Sciatic nerve (tissue), 2 donors: Measurements from ENCODE around the gene PCDHB14. TPM values are rescaled to one million over a fixed set of nuclear protein-coding genes. Genes with fewer than 3 reads are reported as not detected.

Experiments used
- ATAC-seq: fragments of 200-7000 bp; cut with Tn5 transposase; one replicate; pipeline ENCODE4 v1.9.1; 2020; ENCODE audit warnings: mild to moderate bottlenecking, moderate library complexity
- DNase-seq: peaks from one replicate; pipeline ENCODE4 v3.0.0-alpha.2; 2020; ENCODE audit warnings: low spot score
- intact Hi-C: fragments of 100-400 bp; cut with DNase I; formaldehyde crosslinking; loops from one replicate; pipeline ENCODE4 v1.14.2; 2022
- total RNA-seq: library from RNA; stranded (reverse); fragmentation: NEBNext Ultra II Directional; extraction: Animal tissue kit (Norgen Biotek cat#: 25700); gene quantifications from one replicate; pipeline ENCODE4 v1.2.1, GENCODE V29; 2021
- donor health status: DM: no; HTN: no; CAD: no.
- donor health status: DM: no; HTN: no; CAD: no.

Gene PCDHB14
- total RNA-seq, 1 donor from 2014 or later = 5.3 TPM

GRCh38 chr5:141258464-141258863 lies 35.3 kb downstream of the PCDHB14 start:
- ATAC-seq (no peak), DNase-seq (no peak)
- intact Hi-C loops = no loop called here

GRCh38 chr5:141258948-141259347 lies 35.8 kb downstream of the PCDHB14 start:
- DNase-seq (no peak), ATAC-seq (no peak)
- intact Hi-C loops = no loop called here

GRCh38 chr5:141260458-141261237 lies 37.5 kb downstream of the PCDHB14 start:
- intact Hi-C loops = no loop called here
- no peak for DNase-seq
- no peak for ATAC-seq

- ATAC-seq (no peak), DNase-seq (no peak)
- intact Hi-C loops = no loop called here
These were observed 38.0 kb downstream of the PCDHB14 start for GRCh38 chr5:141261238-141261546.

- DNase-seq (no peak), ATAC-seq (no peak)
- intact Hi-C loops = no loop called here
These were observed 46.1 kb downstream of the PCDHB14 start for GRCh38 chr5:141269195-141269594.

- intact Hi-C loops = no loop called here
- no peak for DNase-seq
- ATAC-seq = no peak
These were observed 49.8 kb downstream of the PCDHB14 start for GRCh38 chr5:141272906-141273305.

Other genes with a start within 250 kb of the PCDHB14 start
- gene PCDHB1, start 172.0 kb upstream of the PCDHB14 start, total RNA-seq = 0.09 TPM
- 3.8 TPM for gene PCDHB2, start 128.7 kb upstream of the PCDHB14 start, total RNA-seq
- 4.5 TPM for gene PCDHB3, start 122.9 kb upstream of the PCDHB14 start, total RNA-seq
- 12.2 TPM for gene PCDHB4, start 101.5 kb upstream of the PCDHB14 start, total RNA-seq
- 4.4 TPM for gene PCDHB5, start 88.1 kb upstream of the PCDHB14 start, total RNA-seq
- 2.4 TPM for gene PCDHB6, start 73.3 kb upstream of the PCDHB14 start, total RNA-seq
- 5.0 TPM for gene PCDHB7, start 50.7 kb upstream of the PCDHB14 start, total RNA-seq
- gene PCDHB8, start 45.6 kb upstream of the PCDHB14 start, total RNA-seq = 4.5 TPM
- gene PCDHB16, start 41.0 kb upstream of the PCDHB14 start, total RNA-seq = 9.5 TPM
- 3.7 TPM for gene PCDHB9, start 36.2 kb upstream of the PCDHB14 start, total RNA-seq
- gene PCDHB10, start 31.0 kb upstream of the PCDHB14 start, total RNA-seq = 5.3 TPM
- 9.9 TPM for gene PCDHB11, start 23.7 kb upstream of the PCDHB14 start, total RNA-seq
- 6.6 TPM for gene PCDHB12, start 14.6 kb upstream of the PCDHB14 start, total RNA-seq
- gene PCDHB13, start 9.4 kb upstream of the PCDHB14 start, total RNA-seq = 4.9 TPM
- gene PCDHB15, start 22.1 kb downstream of the PCDHB14 start, total RNA-seq = 7.3 TPM
- gene SLC25A2, start 80.7 kb downstream of the PCDHB14 start, total RNA-seq = 1.4 TPM
- 84.3 TPM for gene TAF7, start 97.4 kb downstream of the PCDHB14 start, total RNA-seq
- gene PCDHGA1, start 107.2 kb downstream of the PCDHB14 start, total RNA-seq = 1.4 TPM
- 13.5 TPM for gene PCDHGA2, start 115.4 kb downstream of the PCDHB14 start, total RNA-seq
- gene PCDHGA3, start 120.5 kb downstream of the PCDHB14 start, total RNA-seq = 6.7 TPM
- 7.8 TPM for gene PCDHGB1, start 126.8 kb downstream of the PCDHB14 start, total RNA-seq
- gene PCDHGA4, start 131.7 kb downstream of the PCDHB14 start, total RNA-seq = 10.6 TPM
- gene PCDHGB2, start 136.7 kb downstream of the PCDHB14 start, total RNA-seq = 10.2 TPM
- gene PCDHGA5, start 140.8 kb downstream of the PCDHB14 start, total RNA-seq = 8.8 TPM
- 9.7 TPM for gene PCDHGB3, start 146.9 kb downstream of the PCDHB14 start, total RNA-seq
- gene PCDHGA6, start 150.5 kb downstream of the PCDHB14 start, total RNA-seq = 10.3 TPM
- gene PCDHGA7, start 159.4 kb downstream of the PCDHB14 start, total RNA-seq = 7.3 TPM
- 9.0 TPM for gene PCDHGB4, start 164.4 kb downstream of the PCDHB14 start, total RNA-seq
- gene PCDHGA8, start 169.3 kb downstream of the PCDHB14 start, total RNA-seq = 5.3 TPM
- 16.3 TPM for gene PCDHGB5, start 174.6 kb downstream of the PCDHB14 start, total RNA-seq
- gene PCDHGA9, start 179.4 kb downstream of the PCDHB14 start, total RNA-seq = 10.7 TPM
- gene PCDHGB6, start 184.7 kb downstream of the PCDHB14 start, total RNA-seq = 12.4 TPM
- gene PCDHGA10, start 189.6 kb downstream of the PCDHB14 start, total RNA-seq = 8.9 TPM
- 18.9 TPM for gene PCDHGB7, start 194.3 kb downstream of the PCDHB14 start, total RNA-seq
- 7.8 TPM for gene PCDHGA11, start 197.7 kb downstream of the PCDHB14 start, total RNA-seq
- 12.1 TPM for gene PCDHGA12, start 207.2 kb downstream of the PCDHB14 start, total RNA-seq